HG03139 (cell line): ENCODE results near the gene FKBP8.

Experiments used
- ATAC-seq: cut with Tn5 transposase; IDR thresholded peaks from one replicate; pipeline ENCODE4 v1.9.1; 2021; ENCODE audit not compliant: unreplicated experiment

The FKBP8 gene

DNA sequence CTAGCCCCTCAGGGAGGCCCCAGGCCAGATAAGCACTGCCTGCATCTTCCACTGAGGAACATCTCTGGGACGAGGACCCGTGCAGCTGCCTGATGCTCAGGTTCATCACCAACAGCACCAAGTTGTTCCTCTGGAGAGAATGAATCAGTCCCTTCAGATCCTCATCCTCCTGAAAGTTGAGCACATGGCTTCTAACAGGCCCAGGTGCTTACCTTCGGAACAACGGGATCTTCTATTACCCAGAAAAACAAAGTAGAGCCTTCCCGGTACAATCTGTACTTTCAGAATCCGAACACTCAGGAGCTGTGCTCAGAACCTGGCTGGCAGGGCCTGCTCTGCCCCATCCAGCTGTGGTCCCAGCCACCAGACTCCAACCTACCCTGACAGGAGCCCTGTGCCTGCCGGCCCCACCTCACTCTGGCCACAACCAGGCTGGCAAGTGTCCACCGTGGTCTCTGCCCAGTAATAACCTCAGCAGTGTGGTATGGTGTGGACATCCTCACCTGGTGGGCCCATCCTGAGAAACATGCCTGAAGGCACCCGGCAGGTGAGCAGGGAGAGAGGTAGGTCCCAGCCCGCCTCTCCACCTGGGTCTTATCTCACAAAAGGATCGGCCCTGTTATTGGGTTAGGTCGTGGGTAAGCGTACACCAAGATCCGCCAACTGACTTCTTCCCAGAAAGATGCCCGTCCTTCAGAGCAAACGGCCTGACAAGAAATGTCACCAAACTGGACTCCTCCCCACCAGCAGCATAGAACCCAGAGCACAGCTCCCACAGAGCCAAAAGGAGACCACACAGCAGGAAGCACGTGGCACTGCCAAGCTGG, 55.6 kb downstream of the FKBP8 start:
- ATAC-seq, result no peak

DNA sequence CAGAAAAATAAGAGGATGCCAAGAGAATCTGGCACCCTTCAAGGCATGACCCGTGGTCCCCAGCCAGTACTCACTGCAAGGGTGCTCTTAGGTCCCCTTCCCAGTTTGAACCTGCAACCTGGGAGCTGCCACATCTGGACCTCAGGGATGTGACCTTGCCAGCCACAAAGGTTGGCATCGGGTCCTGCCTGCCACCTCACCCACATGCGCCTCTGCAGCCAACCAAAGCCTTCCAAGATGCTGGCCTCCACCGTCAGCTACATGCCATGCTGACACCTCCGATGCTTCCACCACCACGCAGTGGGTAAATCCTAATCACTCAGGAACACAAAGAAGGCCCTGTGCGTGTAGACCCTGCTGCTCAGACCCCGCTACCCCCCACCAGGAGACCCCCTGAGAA, 56.6 kb downstream of the FKBP8 start:
- no peak for ATAC-seq

DNA sequence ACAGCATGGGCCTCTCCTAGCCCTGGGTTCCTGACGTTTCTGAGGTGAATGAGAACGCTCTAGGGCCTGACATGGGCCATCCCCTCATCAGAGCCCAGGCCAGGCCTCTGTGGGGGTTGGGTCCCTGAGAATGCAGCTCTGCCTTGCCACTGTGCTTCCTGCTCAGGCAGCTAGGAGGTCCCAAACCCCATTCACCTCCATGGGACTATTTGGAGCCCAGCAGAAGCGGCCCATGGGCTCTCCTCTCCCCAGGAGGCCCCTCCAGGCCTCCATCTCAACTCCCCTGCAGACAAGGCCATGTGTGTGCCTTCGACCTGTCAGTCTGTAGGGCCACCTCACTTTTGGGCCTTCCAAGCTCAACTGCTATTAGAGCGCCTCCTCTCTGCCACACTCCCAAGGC, 58.4 kb downstream of the FKBP8 start:
- ATAC-seq, result no peak

DNA sequence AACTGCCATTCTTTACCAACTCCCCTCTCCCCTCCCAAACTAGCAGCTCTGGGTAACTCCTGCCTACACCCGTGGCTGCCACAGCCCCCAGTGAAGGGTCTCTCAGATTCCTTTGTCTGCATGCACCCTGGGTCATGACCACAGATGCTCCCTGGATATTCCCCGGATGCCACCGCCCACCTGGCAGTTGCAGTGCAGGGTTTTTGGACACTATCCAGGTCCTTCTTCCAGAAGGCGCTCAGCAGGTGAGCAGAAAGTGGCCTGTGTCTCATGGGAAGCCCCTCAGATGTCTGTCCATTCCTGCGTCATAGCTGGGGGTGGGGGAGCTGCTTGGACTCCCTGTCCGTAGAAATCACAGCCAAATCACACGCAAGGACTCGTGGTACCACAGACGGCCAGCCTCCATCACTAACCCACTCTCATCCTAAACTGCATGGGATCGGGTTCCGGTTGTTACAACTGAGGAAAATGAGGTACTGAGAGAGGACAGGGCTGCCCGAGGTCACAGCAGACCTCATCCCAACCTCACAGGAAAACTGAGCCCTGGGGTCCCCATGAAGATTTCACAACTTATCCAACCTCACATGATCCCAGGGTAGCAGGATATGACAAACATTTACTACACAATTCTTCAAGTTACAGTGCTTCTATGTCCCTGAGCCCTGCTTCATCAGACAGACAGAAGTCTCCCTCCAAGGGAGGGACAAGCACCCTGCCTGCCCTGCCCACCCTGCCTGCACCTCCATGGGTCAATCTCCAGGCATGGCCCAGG, 60.1 kb downstream of the FKBP8 start:
- no peak for ATAC-seq
